Measurements from ENCODE around the gene HOXA2.

The HOXA2 gene

DNA sequence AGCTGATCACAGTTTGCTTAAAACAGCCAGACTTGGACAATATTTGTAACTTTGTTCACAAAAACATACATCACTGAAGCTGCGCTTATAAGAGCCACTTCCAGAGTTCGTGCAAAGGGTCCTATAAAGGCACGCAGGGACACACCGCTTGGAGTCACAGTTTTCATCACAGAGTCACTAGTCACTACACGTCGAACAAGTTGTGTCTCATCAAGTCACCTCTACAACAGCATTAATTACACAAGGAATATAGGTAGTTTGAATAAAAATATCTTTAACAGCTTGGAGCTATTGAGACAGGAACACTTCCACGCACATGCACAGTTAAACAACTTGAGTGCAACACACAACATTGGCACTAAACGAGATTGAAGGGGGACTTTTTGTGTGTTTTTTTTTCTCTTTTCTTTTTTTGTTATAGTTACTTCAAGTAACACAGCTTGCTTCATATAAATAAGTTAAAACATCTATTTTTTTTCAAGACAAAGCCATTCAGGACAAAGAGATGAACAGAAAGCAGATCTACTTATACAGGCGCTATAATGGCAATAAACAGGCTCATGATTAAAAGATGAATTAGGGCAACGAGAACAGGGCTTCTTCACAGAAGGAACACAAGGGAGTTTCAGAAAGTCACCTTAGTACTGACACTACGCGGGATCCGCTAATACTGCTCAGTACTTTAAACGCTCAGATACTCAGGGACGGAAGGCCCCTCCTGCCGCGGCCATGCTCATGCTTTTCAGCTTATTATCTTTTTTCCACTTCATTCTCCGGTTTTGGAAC lies 38.8 kb upstream of the HOXA2 start:
- no peak for DNase-seq (ENCODE audit: low read depth)

GRCh38 chr7:27140126-27140857 lies 37.8 kb upstream of the HOXA2 start:
- DNase-seq (ENCODE audit: low read depth) = no peak

DNA sequence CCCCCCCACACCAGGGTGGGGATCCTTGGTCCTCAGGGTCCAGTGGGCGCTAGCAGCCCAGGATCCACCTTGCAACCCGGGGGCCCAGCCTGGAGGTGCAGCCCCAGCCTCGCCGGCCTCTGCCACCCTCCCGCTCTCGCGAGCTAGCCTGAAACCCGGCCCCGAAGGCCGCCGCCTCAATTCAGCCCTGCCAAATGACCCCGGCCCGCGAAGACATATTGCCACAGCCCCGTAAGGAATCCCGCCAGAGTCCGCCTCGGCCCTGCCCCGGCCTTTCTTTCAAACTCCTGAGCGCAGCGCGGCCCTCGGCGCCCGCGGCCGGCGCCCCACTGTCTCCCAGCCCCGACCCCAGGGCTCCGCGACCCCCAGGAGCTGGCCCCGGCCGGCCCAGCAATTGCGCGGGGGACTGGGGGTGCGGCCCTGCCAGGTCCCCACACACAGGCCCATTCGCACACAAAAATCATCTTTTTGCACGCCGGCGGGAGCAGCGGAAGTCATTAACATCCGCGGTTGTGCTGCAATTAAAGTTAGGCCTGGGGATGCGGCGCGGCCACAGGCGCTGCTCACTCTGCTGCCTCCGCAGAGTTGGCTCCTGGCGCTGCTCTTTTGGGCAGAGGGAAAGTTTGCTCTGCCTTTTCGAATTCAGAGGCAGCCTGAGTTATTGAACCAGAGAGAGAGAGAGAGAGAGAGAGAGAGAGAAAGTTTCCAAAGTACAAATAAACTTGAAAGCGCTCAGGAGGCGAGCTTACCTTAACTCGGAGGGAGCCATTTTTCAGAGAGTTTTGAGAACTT lies 37.0 kb upstream of the HOXA2 start:
- DNase-seq (ENCODE audit: low read depth) = no peak

GRCh38 chr7:27138985-27139333 lies 36.5 kb upstream of the HOXA2 start:
- no peak for DNase-seq (ENCODE audit: low read depth)

GRCh38 chr7:27138472-27138871 lies 36.0 kb upstream of the HOXA2 start:
- no peak for DNase-seq (ENCODE audit: low read depth)

- DNase-seq (ENCODE audit: low read depth) = no peak
Observed at GRCh38 chr7:27137640-27138315, 35.3 kb upstream of the HOXA2 start.

DNA sequence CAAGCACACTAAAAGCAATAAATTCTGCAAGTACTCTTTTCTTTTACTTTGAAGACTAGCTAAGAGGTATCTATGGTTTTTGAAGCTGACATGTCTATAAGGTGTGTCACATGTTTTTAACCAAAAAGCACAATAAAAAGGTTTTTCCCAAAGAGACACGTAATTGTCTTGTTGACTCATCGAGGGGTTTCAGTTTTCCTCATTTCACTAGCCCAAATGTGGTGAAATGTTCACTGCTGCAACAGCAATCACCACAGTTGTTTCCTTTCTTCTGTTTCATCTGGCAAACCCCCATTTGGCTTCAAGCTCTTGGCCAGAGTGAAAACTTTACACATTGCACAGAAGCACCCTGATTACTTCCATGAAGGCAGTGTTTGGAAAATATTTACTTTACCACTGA lies 31.9 kb upstream of the HOXA2 start:
- no peak for DNase-seq (ENCODE audit: low read depth)

GRCh38 chr7:27133409-27134231 lies 31.1 kb upstream of the HOXA2 start:
- no peak for DNase-seq (ENCODE audit: low read depth)

DNA sequence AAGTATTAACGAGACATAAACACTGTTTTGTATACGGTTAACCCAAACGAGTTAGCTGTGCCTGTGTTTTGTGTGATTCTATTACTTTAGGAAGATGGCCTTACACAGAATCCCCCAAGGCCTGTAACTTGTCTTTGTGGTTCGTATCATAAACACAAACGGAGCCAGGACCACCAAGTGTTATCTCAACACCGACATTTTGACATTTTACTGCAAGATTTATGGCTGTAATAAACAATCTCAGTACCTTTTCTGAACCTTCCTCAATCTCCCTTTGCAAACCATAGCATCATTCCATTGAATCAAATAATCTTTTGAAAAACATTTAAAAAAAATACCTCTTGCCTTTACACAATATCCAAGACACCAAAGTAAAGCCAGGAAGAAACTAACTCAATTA lies 30.5 kb upstream of the HOXA2 start:
- DNase-seq (ENCODE audit: low read depth) = no peak

DNA sequence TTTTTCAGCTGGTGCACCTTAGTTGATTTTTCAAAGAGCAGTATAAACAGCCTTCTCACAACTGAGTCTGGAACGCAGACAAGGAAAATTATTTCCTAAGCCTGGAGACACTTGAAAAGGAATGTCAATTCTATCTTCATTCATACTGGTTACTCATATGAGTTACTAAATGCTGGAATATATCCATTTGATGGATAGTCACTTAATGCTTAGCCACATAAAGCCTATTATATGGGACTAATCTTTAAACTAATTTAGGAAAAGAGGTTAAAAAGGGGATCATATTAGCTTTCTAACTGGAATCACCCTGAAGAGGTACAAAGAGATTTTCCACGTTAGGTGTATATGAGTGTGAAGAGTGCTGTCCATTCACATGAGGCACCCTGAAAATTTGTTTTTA lies 29.7 kb upstream of the HOXA2 start:
- no peak for DNase-seq (ENCODE audit: low read depth)

DNA sequence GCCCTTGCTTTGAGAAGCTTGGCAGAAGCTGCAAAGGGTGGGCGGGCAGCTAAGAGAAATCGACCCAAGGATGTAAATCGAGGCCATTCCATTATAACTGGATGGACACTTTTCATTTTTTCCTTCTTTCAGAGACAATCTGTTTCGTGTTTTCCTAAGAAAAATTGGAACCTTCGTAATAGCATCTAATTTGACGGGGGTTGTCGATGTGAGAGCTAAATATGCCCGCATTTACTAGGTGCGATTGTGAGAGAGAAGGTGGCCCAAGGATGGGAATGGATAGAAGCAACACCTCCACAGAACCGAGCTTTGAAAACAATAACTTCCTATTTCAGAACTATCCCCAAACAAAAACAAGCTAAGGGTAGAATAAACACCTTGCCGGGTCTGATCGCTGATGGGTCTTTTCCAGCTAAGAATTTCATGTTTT lies 28.9 kb upstream of the HOXA2 start:
- DNase-seq (ENCODE audit: low read depth) = no peak

DNA sequence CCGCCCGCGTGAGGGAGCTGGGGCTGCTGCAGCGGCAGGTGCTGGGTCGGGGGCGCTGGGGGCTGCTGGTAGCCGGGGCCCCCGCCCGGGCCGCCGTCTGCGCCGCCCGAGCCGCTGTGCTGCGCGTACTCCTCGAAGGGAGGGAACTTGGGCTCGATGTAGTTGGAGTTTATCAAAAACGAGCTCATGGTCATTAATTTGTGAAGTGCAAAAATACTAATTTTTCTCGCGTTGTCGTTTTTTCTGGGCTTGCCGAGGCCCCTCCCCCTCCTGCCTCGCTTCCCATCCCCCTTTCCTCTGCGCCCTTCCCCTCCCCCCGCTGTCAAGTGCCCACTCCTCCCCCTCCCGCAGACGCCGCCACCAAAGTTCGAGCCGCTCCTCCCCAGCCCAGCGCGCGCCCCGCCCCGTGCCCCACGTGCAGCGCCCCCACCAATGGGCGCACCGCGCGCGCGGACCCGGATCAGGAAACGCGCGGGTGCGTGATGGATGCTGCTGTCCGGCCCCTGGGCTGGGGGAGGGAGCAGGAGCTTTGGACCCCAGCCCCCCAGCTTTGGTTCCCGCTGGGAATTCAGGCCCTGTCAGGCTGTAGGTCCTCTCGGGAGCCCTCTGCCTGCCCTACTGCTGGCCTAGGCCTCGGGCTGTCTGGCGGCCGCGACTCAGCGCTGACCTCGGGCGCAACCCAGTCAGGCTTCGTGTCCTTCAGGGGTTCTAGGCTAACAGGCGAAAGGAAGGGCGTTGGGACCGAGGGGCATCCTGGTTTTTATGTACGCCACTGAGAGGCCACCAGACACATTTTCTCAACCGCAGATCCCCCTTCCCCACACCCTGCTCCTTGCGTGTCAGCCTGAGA lies 28.3 kb upstream of the HOXA2 start, which contains the start of gene HOXA4:
TSS of gene HOXA4 (minus strand) at position 218 of the 850 bp plus-strand sequence. CDS start at position 194, 24 bp downstream.
- peak; percentile 26 for DNase-seq (ENCODE audit: low read depth)

DNA sequence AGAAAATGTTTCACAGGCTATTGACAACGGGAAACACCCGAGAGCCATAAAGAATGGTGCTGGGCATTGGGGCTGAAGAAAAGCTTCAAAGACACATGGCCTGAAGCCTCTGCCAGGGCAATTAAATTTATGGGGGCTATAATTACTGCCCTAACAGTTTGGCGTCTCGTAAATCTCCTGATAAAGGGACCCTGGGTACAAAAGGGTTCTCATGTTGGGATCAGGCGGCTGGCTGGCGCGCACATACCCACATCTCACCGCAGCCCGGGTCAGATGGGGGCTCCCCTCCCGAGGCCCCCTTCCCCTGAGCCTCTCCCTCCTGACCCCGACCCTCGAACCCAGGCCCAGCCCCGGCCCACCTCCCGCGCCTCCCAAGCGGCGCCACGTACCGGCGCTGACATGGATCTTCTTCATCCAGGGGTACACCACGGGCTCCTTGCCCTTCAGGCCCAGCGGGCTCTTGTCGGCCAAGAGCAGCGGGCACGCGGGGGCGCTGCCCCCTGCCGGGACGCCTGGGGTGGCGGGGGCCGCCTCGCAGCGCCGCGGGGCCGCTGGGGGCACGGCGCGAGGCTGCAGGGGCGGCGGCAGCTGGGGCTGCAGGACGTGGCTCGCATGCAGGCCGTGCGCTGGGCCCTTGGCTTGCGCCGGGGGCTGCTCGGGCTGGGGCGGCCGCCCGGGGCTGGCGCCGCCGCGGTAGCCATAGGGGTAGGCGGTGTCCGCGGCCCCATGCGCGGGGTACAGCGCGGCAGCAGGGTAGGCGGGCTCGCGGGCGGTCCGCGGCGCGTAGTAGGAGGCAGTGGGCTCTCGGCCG lies 27.5 kb upstream of the HOXA2 start:
- DNase-seq (ENCODE audit: low read depth) = no peak

GRCh38 chr7:27128776-27129728 lies 26.6 kb upstream of the HOXA2 start:
- no peak for DNase-seq (ENCODE audit: low read depth)

GRCh38 chr7:27128034-27128433 lies 25.6 kb upstream of the HOXA2 start:
- DNase-seq (ENCODE audit: low read depth) = no peak

- DNase-seq (ENCODE audit: low read depth) = no peak
Observed at GRCh38 chr7:27126596-27127327, 24.3 kb upstream of the HOXA2 start.

GRCh38 chr7:27125986-27126394 lies 23.5 kb upstream of the HOXA2 start:
- DNase-seq (ENCODE audit: low read depth) = no peak
